WTC11 (cell line): ENCODE results near the gene PRKAG2. TPM values are rescaled to one million over a fixed set of nuclear protein-coding genes. Genes with fewer than 3 reads are reported as not detected.

Experiments
- ATAC-seq: fragments of 200-7000 bp; cut with Tn5 transposase; 2 replicates; pipeline ENCODE4 v1.10.0; 2021; ENCODE audit warnings: mild to moderate bottlenecking, moderate library complexity
- CTCF ChIA-PET: fragments of 300-600 bp; sonication (Branson Sonifier 250); formaldehyde crosslinking; loops from one replicate; lab custom pipeline; 2021; ENCODE audit warnings: antibody characterized with exemption; lab: Charles Lee
- POLR2A ChIA-PET: fragments of 350-600 bp; sonication (Branson Sonifier 250); formaldehyde crosslinking; loops from one replicate; lab custom pipeline; 2021; ENCODE audit warnings: antibody characterized with exemption; lab: Charles Lee
- DNase-seq: peaks from one replicate; pipeline ENCODE4 v3.0.0; 2021; ENCODE audit warnings: low spot score
- H3K27ac Mint-ChIP-seq: 2 replicates; pipeline ENCODE4 v1.8.0; 2021; ENCODE audit warnings: mixed read lengths
- H3K27me3 Mint-ChIP-seq: 2 replicates; pipeline ENCODE4 v1.8.0; 2021; ENCODE audit warnings: low read depth, mild to moderate bottlenecking, moderate library complexity, mixed read lengths
- H3K36me3 Mint-ChIP-seq: 2 replicates; pipeline ENCODE4 v1.8.0; 2021; ENCODE audit warnings: mixed read lengths
- H3K4me1 Mint-ChIP-seq: 2 replicates; pipeline ENCODE4 v1.8.0; 2022; ENCODE audit warnings: mixed read lengths
- H3K4me3 Mint-ChIP-seq: 2 replicates; pipeline ENCODE4 v1.8.0; 2021; ENCODE audit warnings: mild to moderate bottlenecking, moderate library complexity, mixed read lengths
- H3K9me3 Mint-ChIP-seq: 2 replicates; pipeline ENCODE4 v1.8.0; 2021; ENCODE audit warnings: mixed read lengths
- AR ChIP-seq: fragments of 250-450 bp; sonication (Bioruptor Pico); IDR thresholded peaks from 2 replicates; pipeline ENCODE4 v1.9.0; 2021; ENCODE audit warnings: mild to moderate bottlenecking
- GRHL2 ChIP-seq: fragments of 250-450 bp; sonication (Bioruptor Pico); IDR thresholded peaks from 2 replicates; pipeline ENCODE4 v1.8.0; 2022; ENCODE audit warnings: mild to moderate bottlenecking, moderate library complexity; ENCODE audit not compliant: insufficient replicate concordance, severe bottlenecking
- HMGA2 ChIP-seq: fragments of 250-450 bp; sonication (Bioruptor Pico); IDR thresholded peaks from 2 replicates; pipeline ENCODE4 v1.4.0; 2021; ENCODE audit warnings: mild to moderate bottlenecking, moderate library complexity
- JAZF1 ChIP-seq: fragments of 250-450 bp; sonication (Bioruptor Pico); IDR thresholded peaks from 2 replicates; pipeline ENCODE4 v1.9.0; 2021; ENCODE audit warnings: moderate library complexity, mild to moderate bottlenecking, inconsistent platforms
- KAT7 ChIP-seq: sonication (generic); formaldehyde crosslinking; IDR thresholded peaks from 2 replicates; pipeline ENCODE4 v1.8.1; 2023; ENCODE audit warnings: missing genetic modification reagents, mild to moderate bottlenecking, borderline replicate concordance
- NFATC4 ChIP-seq: fragments of 250-450 bp; sonication (Bioruptor Pico); IDR thresholded peaks from 2 replicates; pipeline ENCODE4 v1.9.0; 2021; ENCODE audit warnings: mild to moderate bottlenecking
- RORB ChIP-seq: fragments of 250-450 bp; sonication (Bioruptor Pico); IDR thresholded peaks from 2 replicates; pipeline ENCODE4 v1.9.0; 2021; ENCODE audit warnings: mild to moderate bottlenecking
- TCF7 ChIP-seq: sonication (generic); formaldehyde crosslinking; IDR thresholded peaks from 2 replicates; pipeline ENCODE4 v1.8.0; 2022; ENCODE audit warnings: mild to moderate bottlenecking, low read depth, missing genetic modification reagents, moderate library complexity
- TP53 ChIP-seq: sonication (generic); formaldehyde crosslinking; IDR thresholded peaks from 2 replicates; pipeline ENCODE4 v1.8.1; 2023; ENCODE audit warnings: mild to moderate bottlenecking, missing genetic modification reagents
- ZBTB21 ChIP-seq: sonication (generic); formaldehyde crosslinking; IDR thresholded peaks from 2 replicates; pipeline ENCODE4 v1.8.1; 2023; ENCODE audit warnings: mild to moderate bottlenecking, missing genetic modification reagents, borderline replicate concordance
- ZNF138 ChIP-seq: sonication (generic); formaldehyde crosslinking; conservative IDR thresholded peaks from 2 replicates; pipeline ENCODE4 v1.8.1; 2022; ENCODE audit warnings: mild to moderate bottlenecking, moderate library complexity, missing genetic modification reagents
- ZNF219 ChIP-seq: sonication (generic); formaldehyde crosslinking; IDR thresholded peaks from 2 replicates; pipeline ENCODE4 v1.8.0; 2023; ENCODE audit warnings: missing genetic modification reagents, mild to moderate bottlenecking, borderline replicate concordance
- ZNF281 ChIP-seq: sonication (generic); formaldehyde crosslinking; IDR thresholded peaks from 2 replicates; pipeline ENCODE4 v1.8.0; 2023; ENCODE audit warnings: mild to moderate bottlenecking, missing genetic modification reagents
- ZNF317 ChIP-seq: sonication (generic); formaldehyde crosslinking; IDR thresholded peaks from 2 replicates; pipeline ENCODE4 v1.8.1; 2023; ENCODE audit warnings: low read depth, mild to moderate bottlenecking, moderate library complexity, missing genetic modification reagents, borderline replicate concordance
- ZNF396 ChIP-seq: fragments of 250-450 bp; sonication (Bioruptor Pico); IDR thresholded peaks from 2 replicates; pipeline ENCODE4 v1.8.0; 2021; ENCODE audit warnings: mild to moderate bottlenecking, moderate library complexity, borderline replicate concordance
- ZNF423 ChIP-seq: fragments of 250-450 bp; sonication (Bioruptor Pico); IDR thresholded peaks from 2 replicates; pipeline ENCODE4 v2.1.2; 2022; ENCODE audit warnings: mild to moderate bottlenecking, moderate library complexity
- ZNF425 ChIP-seq: fragments of 250-450 bp; sonication (Bioruptor Pico); conservative IDR thresholded peaks from 2 replicates; pipeline ENCODE4 v1.9.0; 2021; ENCODE audit warnings: mild to moderate bottlenecking
- ZNF532 ChIP-seq: fragments of 250-450 bp; sonication (Bioruptor Pico); IDR thresholded peaks from 2 replicates; pipeline ENCODE4 v1.9.0; 2021; ENCODE audit warnings: mild to moderate bottlenecking, borderline replicate concordance
- total RNA-seq: library from RNA; stranded (reverse); gene quantifications from 3 replicates; pipeline ENCODE4 v1.2.3, GENCODE V29; 2021
- TF ChIP-seq, protein P1 (sequence below): sonication (generic); formaldehyde crosslinking; IDR thresholded peaks from 2 replicates; pipeline ENCODE4 v1.8.1; 2023; ENCODE audit warnings: mild to moderate bottlenecking, missing genetic modification reagents, moderate library complexity

The PRKAG2 gene
- total RNA-seq, 1 experiment from 2014 or later = 20.3 TPM

GRCh38 chr7:151784853-151785680 lies 91.8 kb downstream of the PRKAG2 start:
- Mint-ChIP-seq H3K27ac (no peak overlapping the region), H3K36me3 (no peaks in the 10 kb centered on the region), H3K9me3 (peaks cover 4% of the 10 kb centered on the region; the same call in 1 of the 2 replicates), H3K27me3 (peaks cover 11% of the 10 kb centered on the region), H3K4me3 (no peak overlapping the region), H3K4me1 (no peaks in the 10 kb centered on the region)
- ChIA-PET POLR2A (no interaction called here), CTCF (interaction anchor here (0.6 to 3.4 kb wide), 3 partner anchors 11 to 658 kb away, joined by 3 to 70 read pairs (median 4); no protein-coding TSS in a partner anchor)
- DNase-seq (no peak), ATAC-seq (no peak)
- no peak for TF ChIP-seq TP53 (CRISPR knock-in tag)
- no peak for TF ChIP-seq ZBTB21
- TF ChIP-seq ZNF396 (CRISPR knock-in tag) = no peak
- TF ChIP-seq ZNF281 = no peak
- no peak for TF ChIP-seq ZNF138 (CRISPR knock-in tag)
- TF ChIP-seq, protein P1, sequence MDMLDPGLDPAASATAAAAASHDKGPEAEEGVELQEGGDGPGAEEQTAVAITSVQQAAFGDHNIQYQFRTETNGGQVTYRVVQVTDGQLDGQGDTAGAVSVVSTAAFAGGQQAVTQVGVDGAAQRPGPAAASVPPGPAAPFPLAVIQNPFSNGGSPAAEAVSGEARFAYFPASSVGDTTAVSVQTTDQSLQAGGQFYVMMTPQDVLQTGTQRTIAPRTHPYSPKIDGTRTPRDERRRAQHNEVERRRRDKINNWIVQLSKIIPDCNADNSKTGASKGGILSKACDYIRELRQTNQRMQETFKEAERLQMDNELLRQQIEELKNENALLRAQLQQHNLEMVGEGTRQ (CRISPR knock-in tag) = no peak
- TF ChIP-seq TCF7 = no peak
- no peak for TF ChIP-seq NFATC4
- no peak for TF ChIP-seq GRHL2 (CRISPR knock-in tag)
- TF ChIP-seq RORB (CRISPR knock-in tag) = no peak
- TF ChIP-seq KAT7 (CRISPR knock-in tag) = no peak

DNA sequence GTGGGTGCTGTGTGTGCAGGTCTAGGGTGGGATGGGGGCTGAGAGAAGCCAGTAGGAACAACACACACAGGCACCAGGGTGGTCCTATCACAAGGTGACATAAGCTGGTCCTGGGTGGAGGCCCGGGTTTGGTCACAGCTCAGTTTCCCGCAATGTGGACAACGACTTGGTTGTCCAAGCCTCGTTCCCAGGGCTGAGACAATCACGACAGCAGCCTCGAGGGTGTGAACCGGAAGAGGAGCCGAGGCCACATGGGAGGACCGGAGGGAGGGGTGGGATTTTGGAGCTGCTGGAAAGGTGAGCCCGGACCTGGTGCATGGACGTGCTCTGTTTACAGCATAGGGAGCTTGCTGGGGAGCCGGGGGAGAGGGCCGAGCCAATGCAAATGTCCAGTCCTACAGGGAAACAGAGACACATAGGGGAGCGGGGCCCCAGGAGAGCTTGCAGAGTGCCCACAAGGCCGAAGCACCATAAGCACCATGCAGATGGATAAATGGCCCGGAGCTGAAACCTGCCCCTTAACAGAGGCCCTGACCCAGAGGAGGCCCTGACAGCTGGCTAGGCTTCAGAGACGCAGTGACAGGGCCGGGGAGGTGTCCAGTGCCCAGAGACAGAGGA lies 92.8 kb downstream of the PRKAG2 start:
- Mint-ChIP-seq H3K9me3 (peaks cover 4% of the 10 kb centered on the region; the same call in 1 of the 2 replicates), H3K27me3 (peaks cover 11% of the 10 kb centered on the region), H3K36me3 (no peaks in the 10 kb centered on the region), H3K4me3 (no peak overlapping the region), H3K4me1 (no peaks in the 10 kb centered on the region), H3K27ac (no peak overlapping the region)
- POLR2A ChIA-PET = interaction anchor here (0.7 kb wide), 1 partner anchor 30 kb away, joined by 6 read pairs; no protein-coding TSS in a partner anchor
- CTCF ChIA-PET = interaction anchor here (1.0 to 3.4 kb wide), 14 partner anchors 12 to 232 kb away, joined by 3 to 70 read pairs (median 10); partner anchors contain the start of gene PRKAG2
- ATAC-seq (no peak), DNase-seq (no peak)
- no peak for TF ChIP-seq ZNF423 (CRISPR knock-in tag)
- TF ChIP-seq JAZF1 = no peak
- no peak for TF ChIP-seq ZNF425
- no peak for TF ChIP-seq HMGA2
- TF ChIP-seq ZNF532 (CRISPR knock-in tag) = no peak
- no peak for TF ChIP-seq AR (CRISPR knock-in tag)
- no peak for TF ChIP-seq GRHL2 (CRISPR knock-in tag)
- no peak for TF ChIP-seq TP53 (CRISPR knock-in tag)
- no peak for TF ChIP-seq ZNF317 (CRISPR knock-in tag)
- no peak for TF ChIP-seq ZNF219
